ENCODE results near the gene HCFC1R1.

DNA sequence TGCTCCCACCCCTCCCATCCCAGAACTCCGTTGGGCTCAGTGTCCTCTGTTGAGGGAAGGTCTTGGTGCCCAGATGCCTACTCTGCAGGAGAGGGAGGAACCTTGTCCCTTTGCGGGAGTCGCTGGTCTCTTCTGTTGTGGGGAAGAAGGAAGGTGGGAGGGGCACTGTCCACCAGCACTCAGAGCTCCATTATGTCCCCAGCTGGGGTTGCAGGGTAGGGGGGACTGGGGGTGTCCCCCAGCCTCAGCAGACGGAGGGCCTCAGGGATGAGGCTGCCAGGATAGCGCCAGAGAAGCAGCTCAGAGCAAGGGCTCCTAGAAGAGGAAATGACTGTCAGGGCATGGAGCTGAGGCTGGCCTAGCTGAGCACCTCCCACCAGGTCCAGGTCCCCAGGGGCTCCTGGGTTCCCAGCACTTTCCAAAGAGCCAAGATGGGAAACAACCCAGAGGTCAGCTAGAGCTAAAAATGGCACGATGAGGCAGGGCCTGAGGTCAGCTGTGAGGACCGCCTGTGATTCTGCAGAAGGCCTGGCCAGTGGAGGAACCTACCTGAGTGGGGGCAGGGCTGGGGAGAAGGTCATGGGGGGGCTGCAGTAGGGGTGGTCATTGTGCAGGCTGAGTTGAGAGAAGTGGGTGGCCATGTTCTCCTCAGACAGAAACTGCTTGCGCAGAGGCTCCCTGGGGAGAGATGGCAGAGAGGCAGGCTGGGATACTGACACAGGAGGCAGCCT is 893 bp downstream of the HCFC1R1 start:
- TF ChIP-seq, protein P1, sequence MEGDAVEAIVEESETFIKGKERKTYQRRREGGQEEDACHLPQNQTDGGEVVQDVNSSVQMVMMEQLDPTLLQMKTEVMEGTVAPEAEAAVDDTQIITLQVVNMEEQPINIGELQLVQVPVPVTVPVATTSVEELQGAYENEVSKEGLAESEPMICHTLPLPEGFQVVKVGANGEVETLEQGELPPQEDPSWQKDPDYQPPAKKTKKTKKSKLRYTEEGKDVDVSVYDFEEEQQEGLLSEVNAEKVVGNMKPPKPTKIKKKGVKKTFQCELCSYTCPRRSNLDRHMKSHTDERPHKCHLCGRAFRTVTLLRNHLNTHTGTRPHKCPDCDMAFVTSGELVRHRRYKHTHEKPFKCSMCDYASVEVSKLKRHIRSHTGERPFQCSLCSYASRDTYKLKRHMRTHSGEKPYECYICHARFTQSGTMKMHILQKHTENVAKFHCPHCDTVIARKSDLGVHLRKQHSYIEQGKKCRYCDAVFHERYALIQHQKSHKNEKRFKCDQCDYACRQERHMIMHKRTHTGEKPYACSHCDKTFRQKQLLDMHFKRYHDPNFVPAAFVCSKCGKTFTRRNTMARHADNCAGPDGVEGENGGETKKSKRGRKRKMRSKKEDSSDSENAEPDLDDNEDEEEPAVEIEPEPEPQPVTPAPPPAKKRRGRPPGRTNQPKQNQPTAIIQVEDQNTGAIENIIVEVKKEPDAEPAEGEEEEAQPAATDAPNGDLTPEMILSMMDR (IDR thresholded peaks at IDR 0.05; ENCODE audit: insufficient read depth, low read depth, low read length): no peak
- TF ChIP-seq EZH2 (IDR thresholded peaks at IDR 0.05; ENCODE audit: insufficient read depth, low read length): no peak
